Esophagus squamous epithelium (tissue), 5 donors: ENCODE measurements around the gene ORC3. TPM values are rescaled to one million over a fixed set of nuclear protein-coding genes. Genes with fewer than 3 reads are reported as not detected.

Source experiments
- DNase-seq: peaks from one replicate; lab custom pipeline; 2025; lab: John Stamatoyannopoulos, UW
- H3K27ac ChIP-seq, 4 donors: fragments of 200-600 bp; sonication (generic); one replicate each; pipeline ENCODE4 v1.5.1; 2016 to 2019; ENCODE audit warnings: mild to moderate bottlenecking in 1 of 4
- H3K27me3 ChIP-seq, 4 donors: fragments of 200-600 bp; sonication (generic); 1 replicate in 3 of 4; 2 replicates in 1 of 4; pipeline versions ENCODE4 v1.5.1 to v1.6.0; 2017 to 2021; ENCODE audit warnings: antibody characterized with exemption in 1 of 4
- H3K36me3 ChIP-seq, 3 donors: fragments of 200-600 bp; sonication (generic); one replicate each; pipeline ENCODE4 v1.5.1; 2016 to 2019
- H3K4me1 ChIP-seq, 3 donors: fragments of 200-600 bp; sonication (generic); one replicate each; pipeline ENCODE4 v1.5.1; 2017 to 2019
- H3K4me3 ChIP-seq, 4 donors: fragments of 200-600 bp; sonication (generic); 1 replicate in 3 of 4; 2 replicates in 1 of 4; pipeline ENCODE4 v1.5.1; 2016 to 2019; ENCODE audit warnings: mild to moderate bottlenecking in 2 of 4, moderate library complexity in 1 of 4
- H3K9me3 ChIP-seq, 3 donors: fragments of 200-600 bp; sonication (generic); one replicate each; pipeline ENCODE4 v1.5.1; 2016 to 2019
- CTCF ChIP-seq, 6 experiments: fragments of 450-650 bp in 4 of 6; fragments of 200-600 bp in 2 of 6; sonication (generic) in 2 of 6; IDR thresholded peaks; one replicate each; pipeline ENCODE4 v1.5.1; 2016 to 2019; ENCODE audit warnings: antibody characterized with exemption in 6 of 6, mild to moderate bottlenecking in 4 of 6, moderate library complexity in 4 of 6
- POLR2A ChIP-seq, 4 donors: fragments of 450-650 bp; IDR thresholded peaks; one replicate each; pipeline ENCODE4 v1.6.1; 2017; ENCODE audit warnings: antibody characterized with exemption in 4 of 4, mild to moderate bottlenecking in 4 of 4, moderate library complexity in 3 of 4
- WGBS, 2 donors: methylation state at CpG; one replicate each; pipeline ENCODE4 v1.1.5; 2018; 5-methylcytosine and 5-hydroxymethylcytosine counted together
- intact Hi-C: fragments of 100-400 bp; cut with DNase I; formaldehyde crosslinking; loops from one replicate; pipeline ENCODE4 v1.15.0; 2022
- total RNA-seq, 4 donors: library from RNA; depleted of rRNA; stranded (reverse); fragments of >200 nt; gene quantifications; one replicate each; pipeline ENCODE4 v1.1.0, GENCODE V29; 2016
- donor health status: DM: yes; HTN: yes; CAD: no.

The ORC3 gene
- total RNA-seq, 4 donors from 2014 or later = 8.6 to 15.4 (median 12.7) TPM

- H3K4me3 ChIP-seq = no peak overlapping the region
- no peak for DNase-seq
- no peak overlapping the region for H3K27ac ChIP-seq
- no peaks in the 10 kb centered on the region for H3K27me3 ChIP-seq
- WGBS, 2 donors = 75 to 86% methylated on average over 2 of the region's 2 CpGs
- TF ChIP-seq CTCF (IDR thresholded peaks at IDR 0.05) (no peak), POLR2A (IDR thresholded peaks at IDR 0.05) (no peak)
- intact Hi-C loops = no loop called here
- peaks cover 0 to 70% (median 0%) of the 10 kb centered on the region in 3 donors for H3K36me3 ChIP-seq
- H3K9me3 ChIP-seq = no peaks in the 10 kb centered on the region
- H3K4me1 ChIP-seq = no peaks in the 10 kb centered on the region
Observed at GRCh38 chr6:87668013-87668412, 78.1 kb downstream of the ORC3 start.

- no peaks in the 10 kb centered on the region for H3K9me3 ChIP-seq
- intact Hi-C loops = no loop called here
- peaks cover 0 to 73% (median 8%) of the 10 kb centered on the region in 3 donors for H3K36me3 ChIP-seq
- H3K4me1 ChIP-seq = no peaks in the 10 kb centered on the region
- no peaks in the 10 kb centered on the region for H3K27me3 ChIP-seq
- H3K27ac ChIP-seq = no peak overlapping the region
- no peak overlapping the region for H3K4me3 ChIP-seq
- 40 to 48% methylated on average over 3 of the region's 3 CpGs for WGBS, 2 donors
- no peak for DNase-seq
- no peak for TF ChIP-seq POLR2A (IDR thresholded peaks at IDR 0.05)
- TF ChIP-seq CTCF (IDR thresholded peaks at IDR 0.05) = no peak
Observed at GRCh38 chr6:87669051-87669450, 79.1 kb downstream of the ORC3 start.

- no peaks in the 10 kb centered on the region for H3K9me3 ChIP-seq
- DNase-seq = no peak
- WGBS, 2 donors = 38 to 49% methylated on average over 2 of the region's 2 CpGs
- H3K36me3 ChIP-seq = peaks cover 0 to 82% (median 8%) of the 10 kb centered on the region in 3 donors
- TF ChIP-seq POLR2A (IDR thresholded peaks at IDR 0.05) (no peak), CTCF (IDR thresholded peaks at IDR 0.05) (no peak)
- intact Hi-C loops = no loop called here
- no peak overlapping the region for H3K4me3 ChIP-seq
- H3K27me3 ChIP-seq = no peaks in the 10 kb centered on the region
- H3K27ac ChIP-seq = no peak overlapping the region
- H3K4me1 ChIP-seq = peaks cover 0 to 11% (median 0%) of the 10 kb centered on the region in 3 donors
Observed at GRCh38 chr6:87670707-87671106, 80.8 kb downstream of the ORC3 start.

GRCh38 chr6:87671555-87672029, 81.7 kb downstream of the ORC3 start:
- no peak overlapping the region for H3K27ac ChIP-seq
- 77 to 84% methylated on average over 6 of the region's 6 CpGs for WGBS, 2 donors
- H3K9me3 ChIP-seq = no peaks in the 10 kb centered on the region
- H3K4me3 ChIP-seq = no peak overlapping the region
- intact Hi-C loops = no loop called here
- TF ChIP-seq POLR2A (IDR thresholded peaks at IDR 0.05) (no peak), CTCF (IDR thresholded peaks at IDR 0.05) (no peak)
- H3K36me3 ChIP-seq = peaks cover 0 to 91% (median 11%) of the 10 kb centered on the region in 3 donors
- DNase-seq = no peak
- peaks cover 0 to 11% (median 0%) of the 10 kb centered on the region in 3 donors for H3K4me1 ChIP-seq
- H3K27me3 ChIP-seq = no peaks in the 10 kb centered on the region

GRCh38 chr6:87672641-87673040, 82.7 kb downstream of the ORC3 start:
- intact Hi-C loops = no loop called here
- no peak for DNase-seq
- no peaks in the 10 kb centered on the region for H3K9me3 ChIP-seq
- H3K27me3 ChIP-seq = no peaks in the 10 kb centered on the region
- 90 to 92% methylated on average over 2 of the region's 2 CpGs for WGBS, 2 donors
- peaks cover 0 to 11% (median 0%) of the 10 kb centered on the region in 3 donors for H3K4me1 ChIP-seq
- no peak overlapping the region for H3K4me3 ChIP-seq
- TF ChIP-seq CTCF (IDR thresholded peaks at IDR 0.05) (no peak), POLR2A (IDR thresholded peaks at IDR 0.05) (no peak)
- peaks cover 0 to 95% (median 18%) of the 10 kb centered on the region in 3 donors for H3K36me3 ChIP-seq
- H3K27ac ChIP-seq = no peak overlapping the region
